OCI-LY3 (cell line): ENCODE measurements around the gene SLC6A4.

Source experiments
- EZH2phosphoT487 ChIP-seq: fragments of 200-600 bp; shearing (Covaris generic); IDR thresholded peaks from 2 replicates; pipeline ENCODE4 v1.6.1; 2018; ENCODE audit warnings: antibody characterized with exemption, mixed run types, low read depth
- TF ChIP-seq, protein P1 (sequence below): fragments of 200-600, 300-600 bp; sonication (generic); IDR thresholded peaks from 2 replicates; pipeline ENCODE4 v1.5.1; 2014; ENCODE audit warnings: antibody characterized with exemption, low read length, low read depth

DNA sequence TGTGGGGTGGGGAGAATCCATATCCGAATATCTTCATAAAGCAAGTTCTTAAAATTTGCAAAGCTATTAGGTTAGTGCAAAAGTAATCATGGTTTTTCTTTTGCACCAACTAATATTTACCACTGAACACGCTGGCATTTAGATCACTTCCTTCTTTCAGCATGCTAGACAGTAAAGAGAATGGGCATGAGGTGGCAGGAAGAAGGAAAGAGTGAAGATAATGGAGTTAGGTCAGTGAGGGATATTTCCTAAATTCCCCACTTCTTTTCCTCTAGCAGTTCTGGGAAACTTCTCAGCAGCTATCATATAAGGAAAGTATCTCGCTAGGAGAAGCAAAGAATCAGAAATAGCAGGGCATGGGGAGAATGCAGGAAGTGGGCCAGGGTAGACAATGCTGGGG is 39.0 kb downstream of the SLC6A4 start:
- TF ChIP-seq, protein P1, sequence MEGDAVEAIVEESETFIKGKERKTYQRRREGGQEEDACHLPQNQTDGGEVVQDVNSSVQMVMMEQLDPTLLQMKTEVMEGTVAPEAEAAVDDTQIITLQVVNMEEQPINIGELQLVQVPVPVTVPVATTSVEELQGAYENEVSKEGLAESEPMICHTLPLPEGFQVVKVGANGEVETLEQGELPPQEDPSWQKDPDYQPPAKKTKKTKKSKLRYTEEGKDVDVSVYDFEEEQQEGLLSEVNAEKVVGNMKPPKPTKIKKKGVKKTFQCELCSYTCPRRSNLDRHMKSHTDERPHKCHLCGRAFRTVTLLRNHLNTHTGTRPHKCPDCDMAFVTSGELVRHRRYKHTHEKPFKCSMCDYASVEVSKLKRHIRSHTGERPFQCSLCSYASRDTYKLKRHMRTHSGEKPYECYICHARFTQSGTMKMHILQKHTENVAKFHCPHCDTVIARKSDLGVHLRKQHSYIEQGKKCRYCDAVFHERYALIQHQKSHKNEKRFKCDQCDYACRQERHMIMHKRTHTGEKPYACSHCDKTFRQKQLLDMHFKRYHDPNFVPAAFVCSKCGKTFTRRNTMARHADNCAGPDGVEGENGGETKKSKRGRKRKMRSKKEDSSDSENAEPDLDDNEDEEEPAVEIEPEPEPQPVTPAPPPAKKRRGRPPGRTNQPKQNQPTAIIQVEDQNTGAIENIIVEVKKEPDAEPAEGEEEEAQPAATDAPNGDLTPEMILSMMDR: no peak
- TF ChIP-seq EZH2phosphoT487: no peak
